Stimulated activated CD8-positive, alpha-beta memory T cell treated with anti-CD3 and anti-CD28 coated beads, Interleukin-4, amount 100 ng/mL, for 4 hours (primary cell): ENCODE data around the gene ORM1.

Source experiments
- DNase-seq, 2 donors: peaks; one replicate each; pipeline ENCODE4 v3.0.0-alpha.2; 2020; ENCODE audit warnings: low read depth in 2 of 2, low spot score in 1 of 2

Gene ORM1

DNA sequence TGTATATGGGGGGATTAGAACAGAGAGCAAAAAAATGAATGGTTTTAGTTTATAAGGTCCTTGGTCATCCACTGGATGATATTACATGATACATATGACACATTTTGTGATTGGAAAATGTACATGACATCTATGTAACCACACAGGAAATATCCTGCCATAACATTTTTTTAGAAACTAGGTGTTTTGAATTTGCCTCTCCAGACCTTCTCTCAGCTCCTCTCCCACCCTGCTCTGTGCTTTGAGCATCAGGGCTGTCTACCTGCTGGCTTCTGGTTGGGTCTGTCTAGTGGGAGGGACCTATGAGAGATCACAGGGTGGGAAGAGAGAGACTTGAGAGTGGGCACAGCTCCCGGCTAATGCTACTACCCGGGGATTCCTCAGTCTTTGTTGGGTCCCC lies 40.5 kb downstream of the ORM1 start:
- no peak for DNase-seq

DNA sequence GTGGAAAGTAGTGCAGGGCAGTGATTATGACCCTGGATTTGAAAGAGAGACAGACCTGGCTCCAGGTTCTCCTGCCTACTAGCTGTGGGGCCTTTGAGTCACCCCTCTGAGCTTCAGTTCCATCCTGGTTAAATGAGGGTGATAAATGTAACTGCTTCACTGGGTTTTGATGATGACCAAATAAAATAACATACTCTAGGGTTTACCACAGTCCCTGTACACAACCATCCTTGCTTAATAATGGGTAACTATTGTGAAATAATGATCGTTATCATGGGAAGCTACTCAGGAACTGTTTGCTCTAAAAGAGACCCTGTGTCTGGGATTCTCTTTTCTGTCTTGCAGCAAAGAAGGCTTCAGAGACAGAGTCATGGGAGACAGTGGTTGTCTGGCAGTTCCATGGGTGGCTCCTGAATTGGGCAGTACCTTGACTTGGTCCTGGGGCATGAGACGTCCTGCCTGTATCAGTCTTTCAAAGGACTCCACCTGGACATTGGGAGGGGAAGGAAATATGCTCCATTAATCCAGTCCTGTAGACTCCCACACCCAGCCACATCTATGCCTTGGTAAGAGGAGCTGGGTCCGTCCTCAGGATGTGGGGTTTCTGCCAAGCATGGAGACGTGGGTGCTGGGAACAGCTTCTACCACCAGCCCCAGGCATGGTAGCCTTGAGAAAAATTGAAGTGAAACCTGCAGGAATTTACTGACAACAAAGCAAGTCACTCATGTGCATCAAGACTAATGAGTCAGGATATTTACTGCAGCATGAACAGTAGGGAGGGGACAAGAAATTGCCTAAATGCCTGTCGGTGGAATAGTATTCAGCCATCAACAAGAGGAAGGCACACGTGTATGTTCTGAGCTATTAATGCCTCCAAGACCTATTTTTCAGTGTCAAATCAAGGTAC lies 41.5 kb downstream of the ORM1 start:
- DNase-seq: no peak

DNA sequence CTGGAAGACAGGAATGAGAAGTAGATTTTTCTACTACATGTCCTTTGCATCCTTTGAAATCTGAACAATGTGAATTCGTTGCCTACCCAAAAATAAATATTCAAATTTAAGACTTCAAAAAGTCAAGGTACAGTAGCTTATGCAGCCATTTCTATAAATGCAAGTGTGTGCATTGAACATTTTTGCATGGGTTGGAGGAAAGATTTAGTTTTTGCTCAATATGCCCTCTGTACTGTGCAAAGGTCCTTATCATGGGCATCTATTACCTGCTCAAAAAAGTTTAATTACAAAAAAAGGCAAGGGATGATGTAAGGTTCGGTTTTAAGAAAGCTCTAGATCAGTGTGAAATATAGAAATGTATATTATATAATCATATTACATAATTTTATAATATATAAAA lies 42.3 kb downstream of the ORM1 start:
- DNase-seq: no peak

DNA sequence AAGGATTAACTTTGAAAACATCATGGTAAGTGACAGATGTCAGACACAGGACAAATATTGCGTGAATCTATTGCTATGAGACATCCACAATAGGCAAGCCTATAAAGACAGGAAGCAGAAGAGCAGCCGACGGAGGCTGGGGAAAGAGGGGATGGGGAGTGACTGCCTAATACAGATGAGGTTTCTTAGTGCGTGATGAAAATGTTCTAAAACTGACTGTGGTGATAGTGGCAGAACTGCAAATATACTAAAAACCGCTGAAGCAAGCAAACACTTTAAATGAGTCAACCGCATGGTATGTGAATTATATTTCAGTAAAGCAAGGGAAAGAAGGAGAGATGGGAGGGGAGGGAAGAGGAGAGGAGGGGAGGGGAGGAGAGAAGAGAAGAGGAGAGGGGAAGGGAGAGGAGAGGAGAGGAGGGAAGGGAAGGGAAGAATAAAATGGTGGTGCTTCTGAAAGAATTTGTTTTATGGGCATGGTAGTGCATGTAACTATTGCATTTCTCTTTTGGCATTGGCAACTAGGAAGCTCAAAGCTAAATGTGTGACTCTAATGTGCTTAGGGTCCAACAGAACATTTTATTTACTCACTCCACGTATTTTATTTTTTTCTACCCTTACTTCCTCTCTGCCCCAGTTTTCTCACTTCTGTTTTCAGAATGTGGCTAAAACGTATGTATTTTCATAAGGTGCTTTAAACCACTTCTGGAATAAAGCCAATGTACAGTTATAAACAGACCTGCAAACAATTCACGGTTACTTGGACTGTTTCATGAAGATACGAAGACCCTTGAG lies 43.6 kb downstream of the ORM1 start:
- DNase-seq: no peak

DNA sequence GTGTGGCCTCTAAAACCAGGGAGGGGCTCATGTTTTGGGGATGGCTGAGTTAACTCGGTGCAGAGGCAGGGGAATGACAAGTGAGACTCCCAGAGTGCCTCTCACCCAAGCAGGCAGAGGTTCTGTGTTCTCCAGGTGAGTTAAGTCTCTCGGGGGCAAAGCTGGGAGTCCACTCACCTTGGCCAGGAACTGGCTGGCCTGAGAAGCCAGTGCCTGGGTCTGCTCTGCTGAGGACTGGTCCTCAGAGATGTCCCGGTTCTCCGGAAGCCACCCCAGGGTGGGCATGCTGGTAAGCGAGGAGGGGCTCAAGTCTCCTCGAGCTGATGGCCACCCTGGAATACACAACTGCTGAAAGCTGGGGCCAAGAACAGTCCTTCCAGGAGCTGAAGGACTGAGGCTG lies 44.5 kb downstream of the ORM1 start:
- DNase-seq: no peak

DNA sequence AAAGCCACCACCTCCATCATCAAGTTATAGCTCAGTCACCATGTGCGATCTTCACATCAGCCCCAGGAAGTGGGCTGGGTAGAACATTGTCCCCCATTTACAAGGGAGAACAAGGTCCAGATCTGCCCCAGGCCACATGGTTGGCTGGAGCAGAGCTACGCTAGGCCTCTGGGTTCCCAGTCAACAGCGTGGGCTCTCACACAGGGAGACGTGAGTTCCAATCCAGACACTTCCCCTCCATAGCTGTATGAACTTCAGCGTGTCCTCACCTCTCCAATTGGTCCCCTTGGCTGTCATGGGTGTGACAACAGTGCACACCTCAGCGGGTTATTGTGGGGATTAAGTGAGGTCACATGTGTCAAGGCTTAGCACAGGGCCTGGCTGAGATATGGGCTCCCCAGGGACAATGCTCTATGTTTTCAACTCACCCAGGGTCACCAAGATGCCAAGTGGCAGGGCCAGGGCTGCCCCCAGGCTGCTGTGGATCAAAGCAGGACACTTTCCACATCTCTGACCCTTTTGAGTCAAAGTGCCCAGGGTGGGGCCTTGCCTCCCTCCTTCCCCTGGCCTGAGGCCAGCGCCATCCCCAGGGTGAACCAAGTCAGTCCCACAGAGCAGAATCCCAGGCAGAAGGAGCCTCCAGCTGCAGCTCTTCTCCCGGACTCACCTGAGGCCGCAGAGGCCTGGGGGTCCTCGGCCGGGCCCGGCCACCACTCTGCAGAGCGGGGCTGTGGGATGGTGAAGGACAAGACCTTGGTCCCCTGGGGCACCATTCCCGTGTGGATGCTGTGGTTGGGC lies 45.1 kb downstream of the ORM1 start:
- DNase-seq: no peak

DNA sequence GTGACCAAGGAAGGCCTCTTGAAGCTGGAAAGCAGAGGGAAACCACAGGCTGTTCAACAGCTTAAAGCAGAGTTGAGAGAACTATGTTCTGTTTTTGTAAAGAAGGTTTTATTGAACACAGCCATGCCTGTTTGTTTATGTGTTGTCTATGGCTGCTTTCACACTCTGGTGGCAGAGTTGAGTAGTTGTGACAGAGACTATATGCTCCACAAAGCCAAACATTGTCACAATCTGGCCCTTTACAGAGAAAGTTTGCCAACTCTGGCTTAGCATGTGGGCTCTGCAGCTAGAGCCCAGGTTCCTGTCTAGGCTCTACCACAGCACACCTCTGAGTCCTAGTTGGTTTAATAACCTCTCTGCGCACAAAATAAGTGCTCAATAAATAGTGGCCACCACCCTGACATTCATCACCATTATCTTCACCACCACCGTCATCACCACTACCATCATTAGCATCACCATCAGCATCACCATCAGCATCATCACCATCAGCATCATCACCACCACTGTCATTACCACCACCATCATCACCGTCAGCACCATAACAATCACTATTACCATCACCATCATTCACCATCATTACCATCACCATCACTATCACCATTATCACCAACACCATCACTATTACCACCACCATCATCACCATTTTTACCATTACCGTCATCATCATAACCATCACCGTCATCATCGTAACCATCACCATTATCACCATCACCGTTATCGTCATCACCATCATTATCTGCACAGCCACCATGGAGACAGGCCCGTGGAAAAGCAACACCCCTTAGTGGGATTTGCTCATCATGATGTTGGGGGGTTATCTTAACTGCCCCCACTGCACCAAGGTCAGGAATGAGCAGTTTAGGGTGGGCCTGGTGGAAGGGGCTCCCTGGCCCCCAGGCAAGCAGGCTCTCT lies 46.6 kb downstream of the ORM1 start:
- DNase-seq: no peak

DNA sequence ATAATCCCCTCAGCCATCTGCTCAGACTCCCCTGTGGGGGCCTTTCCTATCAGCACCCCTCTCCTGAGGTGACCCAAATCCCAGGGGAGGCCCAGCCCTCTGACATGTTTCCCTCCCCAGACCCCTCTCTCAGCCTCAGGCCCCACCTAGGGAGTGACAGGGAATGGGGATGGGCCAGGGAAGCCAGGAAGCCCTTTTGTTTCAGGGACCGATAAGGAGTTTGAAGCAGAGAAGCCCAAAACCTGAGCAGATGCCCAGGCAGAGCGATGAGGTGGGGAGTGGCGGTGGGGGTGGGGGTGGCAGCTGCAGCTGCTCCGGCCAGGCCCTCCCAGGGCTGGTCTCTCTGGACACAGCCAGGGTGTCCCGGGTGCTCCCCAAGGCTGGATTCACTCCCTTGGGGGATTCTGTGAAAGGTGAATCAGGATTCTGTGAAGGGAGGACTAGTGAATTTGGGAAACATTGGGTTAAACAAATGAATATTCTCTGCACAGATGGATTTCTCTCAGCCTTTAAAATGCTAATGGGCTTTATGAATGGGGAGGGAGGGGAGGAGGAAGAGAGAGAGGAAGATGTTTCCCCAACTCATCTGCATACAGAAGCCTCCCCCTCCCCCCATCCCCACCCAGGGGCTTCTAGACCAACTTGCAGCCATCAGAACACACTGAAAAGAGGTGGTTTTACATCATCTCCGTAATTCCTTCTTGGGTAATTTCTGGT lies 47.5 kb downstream of the ORM1 start:
- no peak for DNase-seq

DNA sequence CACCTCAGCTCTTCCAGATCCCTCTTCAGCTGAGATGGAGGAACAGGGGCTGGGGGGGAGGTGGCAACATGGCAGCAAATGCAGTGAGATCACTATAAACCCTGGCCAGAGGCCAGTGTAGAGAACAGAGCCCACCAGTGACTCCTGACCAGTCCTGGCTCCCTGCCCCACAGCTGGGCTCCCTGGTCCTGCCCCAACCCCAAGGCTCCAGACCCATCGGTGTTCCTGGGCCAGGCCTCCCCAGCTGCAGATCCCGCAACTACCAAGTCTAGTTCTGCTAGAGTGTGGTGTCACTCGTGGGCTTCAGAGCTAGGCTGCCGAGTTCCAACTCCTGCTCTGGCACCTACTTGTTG lies 48.0 kb downstream of the ORM1 start:
- DNase-seq: no peak

DNA sequence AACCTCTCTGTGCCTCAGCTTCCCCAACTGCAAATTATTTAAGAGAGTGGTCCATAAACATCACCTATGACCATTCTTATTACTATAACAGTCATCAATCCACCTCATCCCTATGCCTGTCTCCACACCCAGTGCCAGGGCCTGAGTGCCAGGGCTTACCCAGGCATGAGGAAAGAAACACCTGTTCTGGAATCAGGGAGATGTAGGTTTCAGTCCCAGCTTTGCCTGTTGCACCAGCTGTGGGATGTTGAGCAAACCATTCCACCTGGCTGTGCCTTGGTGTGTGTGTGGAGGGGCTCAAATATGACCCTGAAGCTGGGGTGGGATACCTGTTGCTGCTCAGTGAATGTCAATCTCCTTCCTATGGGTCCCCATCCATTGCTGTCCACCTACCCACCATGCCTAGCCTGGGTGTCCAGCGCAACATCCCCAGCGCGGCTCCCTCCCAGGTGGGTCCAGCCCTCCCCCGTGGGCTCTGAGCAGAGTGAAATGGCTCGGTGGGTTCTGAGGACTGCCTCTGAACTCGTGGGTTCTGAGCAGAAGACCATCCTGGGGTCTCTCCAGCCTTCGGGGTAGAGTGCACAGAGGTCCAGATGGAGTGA lies 48.5 kb downstream of the ORM1 start:
- no peak for DNase-seq

DNA sequence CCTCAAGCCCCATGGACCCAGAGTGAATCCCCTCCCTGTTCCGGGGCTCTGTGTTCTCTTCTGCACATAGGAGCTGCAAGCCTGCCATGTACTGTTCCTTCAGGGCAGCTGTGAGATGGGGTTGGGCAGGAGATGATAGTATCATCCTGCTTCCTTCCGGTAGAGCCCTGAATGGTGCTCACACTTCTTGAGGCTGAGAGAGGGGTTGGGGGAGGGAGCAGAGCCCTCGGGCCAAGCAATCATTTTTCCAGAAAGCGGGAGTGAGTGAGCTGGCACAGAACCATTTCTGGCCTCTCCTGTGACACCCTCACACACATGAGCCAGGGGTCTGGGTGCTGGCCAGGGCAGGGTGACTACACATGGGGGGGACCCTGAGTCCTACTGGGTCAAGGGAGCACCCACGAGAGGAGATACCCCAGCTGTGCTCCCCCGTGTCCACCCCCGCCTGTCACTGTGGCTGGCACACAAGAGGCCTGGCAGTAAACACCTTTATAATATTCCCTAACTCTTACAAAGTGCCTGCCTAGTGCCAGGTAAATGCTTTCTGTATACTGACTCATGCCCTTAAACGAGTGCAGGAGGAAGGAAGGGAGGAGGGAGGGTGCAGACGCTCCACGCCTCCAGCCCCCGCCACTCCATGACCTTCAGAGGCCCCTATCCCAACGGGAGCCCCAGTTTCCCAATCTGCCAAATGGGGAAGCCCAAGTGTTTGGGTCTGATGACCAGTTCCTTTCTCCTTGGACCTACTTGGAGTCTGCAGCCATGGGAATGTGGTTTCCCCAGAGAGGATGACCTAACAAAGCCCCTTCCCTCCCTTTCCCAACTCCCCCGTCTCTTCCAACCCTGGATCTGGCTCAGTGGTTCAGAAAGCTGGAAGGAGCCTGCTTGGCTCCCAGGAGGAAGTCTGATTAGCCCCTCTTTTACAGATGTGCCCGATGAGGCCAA lies 49.3 kb downstream of the ORM1 start:
- DNase-seq: no peak

DNA sequence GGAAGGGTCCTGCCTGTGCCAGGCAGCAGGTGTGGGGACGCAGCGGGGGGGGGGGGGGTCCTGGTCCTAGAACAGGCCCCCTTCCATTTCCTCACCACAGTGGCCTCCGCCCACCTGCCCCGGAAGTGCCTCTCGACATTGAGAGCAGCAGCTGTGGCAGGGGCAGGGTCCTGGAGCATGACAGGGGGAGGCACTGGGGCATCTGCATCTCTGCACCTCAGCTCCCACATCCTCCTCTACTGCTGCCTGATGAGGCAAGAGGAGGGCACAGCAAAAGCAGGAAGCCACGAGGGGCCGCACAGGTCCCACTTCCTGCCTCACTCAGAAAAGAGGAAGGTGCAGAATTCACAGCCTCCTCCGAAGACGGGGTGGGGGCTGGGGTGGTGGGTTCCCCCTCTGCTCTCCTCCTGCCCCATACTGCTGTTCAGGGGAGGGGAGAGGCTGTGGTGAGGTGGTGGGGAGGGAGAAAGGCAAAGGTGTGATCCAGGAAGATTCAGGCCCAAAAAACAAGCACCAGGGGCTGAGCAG lies 50.1 kb downstream of the ORM1 start:
- DNase-seq: peak; percentile 44 to 72

DNA sequence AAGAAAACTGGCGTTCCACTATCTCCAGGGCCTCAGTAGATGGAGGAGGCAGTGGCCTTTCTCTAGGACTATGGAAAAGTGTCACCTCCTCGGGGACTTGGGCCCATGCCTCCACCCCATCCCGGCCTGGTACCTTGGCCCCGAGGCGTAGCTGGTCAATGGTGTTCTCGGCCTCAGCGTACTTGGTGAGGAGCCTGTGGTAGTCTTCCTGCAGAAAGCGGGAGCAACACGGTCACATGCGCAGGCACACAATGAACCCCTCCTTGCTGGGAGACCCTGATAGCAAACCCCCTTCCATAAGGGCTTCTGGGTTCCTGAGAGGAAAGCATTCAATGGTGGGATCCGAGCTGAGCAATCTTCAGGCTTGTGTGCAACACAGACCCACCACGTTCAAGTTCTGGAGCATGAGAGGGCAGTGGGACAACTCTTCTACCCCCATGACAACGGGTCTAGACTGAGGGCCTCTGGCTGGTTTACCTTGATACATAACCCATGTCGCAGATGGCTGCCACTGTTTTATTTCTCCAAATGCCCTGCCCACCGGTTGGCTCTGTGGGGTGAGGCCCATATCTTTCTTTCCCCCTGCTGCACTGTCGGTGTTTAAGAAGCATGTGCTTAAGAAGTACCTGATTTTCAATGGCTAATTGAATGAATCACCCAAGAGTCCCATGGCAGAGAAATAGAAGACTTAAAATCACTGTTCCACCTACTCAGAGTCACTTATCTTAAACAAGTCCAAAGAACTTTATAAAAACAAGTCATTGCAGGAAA lies 51.2 kb downstream of the ORM1 start:
- no peak for DNase-seq

DNA sequence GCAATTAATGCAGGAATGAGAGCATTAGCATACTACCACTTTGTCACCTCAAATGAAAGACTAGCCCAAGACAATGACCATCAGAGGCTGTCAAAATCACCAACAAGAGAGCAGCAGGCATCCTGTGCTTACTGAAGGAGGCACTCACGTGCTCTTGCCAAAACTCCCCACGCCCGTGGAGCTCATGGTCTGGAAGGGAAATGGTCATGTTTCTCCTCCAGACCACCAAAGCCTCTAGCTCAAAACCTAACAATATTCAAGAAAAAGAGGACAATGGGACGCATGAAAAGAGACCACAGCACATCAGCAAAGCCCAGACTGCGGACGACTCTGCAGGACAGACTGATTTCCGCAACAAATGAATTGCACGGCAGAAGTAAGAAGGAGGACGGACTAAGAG lies 52.0 kb downstream of the ORM1 start:
- no peak for DNase-seq

DNA sequence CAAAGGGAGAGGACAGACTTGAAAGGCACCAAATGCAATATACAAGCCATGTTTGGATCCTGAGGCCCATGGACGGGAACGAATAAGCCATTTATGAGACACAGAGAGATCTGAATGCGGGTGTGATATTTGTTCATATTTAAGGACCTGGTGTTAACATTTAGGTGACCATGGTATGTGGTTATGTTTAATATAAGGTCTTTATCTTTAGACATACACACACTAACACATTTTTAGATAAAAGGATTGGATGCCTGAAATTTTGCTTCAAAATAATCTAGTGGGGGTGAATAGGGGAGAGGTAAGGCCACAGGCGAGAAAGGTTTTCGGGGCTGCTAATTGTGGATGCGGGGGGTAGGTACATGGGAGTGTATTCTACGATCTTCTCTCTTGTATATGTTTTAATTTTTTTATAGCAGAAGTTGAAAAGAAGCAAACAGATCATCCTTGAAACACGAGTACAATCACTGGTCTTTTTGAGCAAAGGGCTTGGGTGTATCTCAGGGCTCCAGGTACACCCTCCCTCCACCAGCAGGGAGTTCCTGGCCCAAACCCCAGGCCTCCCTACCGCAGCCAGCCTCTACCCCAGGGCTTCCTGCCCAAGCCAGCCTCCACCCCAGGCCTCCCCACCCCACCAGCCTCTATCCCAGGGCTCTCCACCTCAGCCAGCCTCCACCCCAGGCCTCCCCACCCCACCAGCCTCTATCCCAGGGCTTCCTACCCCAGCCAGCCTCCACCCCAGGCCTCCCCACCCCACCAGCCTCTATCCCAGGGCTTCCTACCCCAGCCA lies 52.7 kb downstream of the ORM1 start:
- no peak for DNase-seq
